HG03558 (cell line): ENCODE results near the gene TEF.
A peak's percentile ranks its signal among the peaks of the same experiment; 100 is the strongest.

Source experiments
- ATAC-seq: cut with Tn5 transposase; IDR thresholded peaks from one replicate; pipeline ENCODE4 v1.9.1; 2021; ENCODE audit warnings: moderate number of reproducible peaks; ENCODE audit not compliant: unreplicated experiment; ENCODE audit errors: extremely low read depth

Gene TEF

DNA sequence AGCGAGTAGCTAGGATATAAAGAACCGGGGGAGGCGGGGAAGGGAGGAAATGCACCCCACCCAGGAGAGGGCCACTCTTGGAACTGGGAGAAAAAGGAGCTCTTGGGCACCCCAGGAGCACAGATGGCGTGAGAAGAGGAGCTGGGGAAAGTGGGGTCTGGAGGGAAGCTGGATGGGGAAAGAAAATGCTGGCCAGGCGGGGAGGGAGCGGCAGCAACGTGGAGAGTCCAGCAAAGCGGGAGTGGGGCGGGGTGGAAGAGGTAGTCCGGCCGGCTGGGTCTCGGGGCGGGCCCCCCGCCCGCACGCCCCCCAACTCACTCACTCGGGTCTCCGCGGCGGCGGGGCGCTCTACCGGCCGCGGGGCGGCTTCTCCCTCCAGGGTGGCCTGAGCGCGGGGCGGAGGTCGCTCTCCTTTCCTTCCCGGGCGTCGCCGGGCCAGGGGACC lies 64.3 kb downstream of the TEF start:
- no peak for ATAC-seq

DNA sequence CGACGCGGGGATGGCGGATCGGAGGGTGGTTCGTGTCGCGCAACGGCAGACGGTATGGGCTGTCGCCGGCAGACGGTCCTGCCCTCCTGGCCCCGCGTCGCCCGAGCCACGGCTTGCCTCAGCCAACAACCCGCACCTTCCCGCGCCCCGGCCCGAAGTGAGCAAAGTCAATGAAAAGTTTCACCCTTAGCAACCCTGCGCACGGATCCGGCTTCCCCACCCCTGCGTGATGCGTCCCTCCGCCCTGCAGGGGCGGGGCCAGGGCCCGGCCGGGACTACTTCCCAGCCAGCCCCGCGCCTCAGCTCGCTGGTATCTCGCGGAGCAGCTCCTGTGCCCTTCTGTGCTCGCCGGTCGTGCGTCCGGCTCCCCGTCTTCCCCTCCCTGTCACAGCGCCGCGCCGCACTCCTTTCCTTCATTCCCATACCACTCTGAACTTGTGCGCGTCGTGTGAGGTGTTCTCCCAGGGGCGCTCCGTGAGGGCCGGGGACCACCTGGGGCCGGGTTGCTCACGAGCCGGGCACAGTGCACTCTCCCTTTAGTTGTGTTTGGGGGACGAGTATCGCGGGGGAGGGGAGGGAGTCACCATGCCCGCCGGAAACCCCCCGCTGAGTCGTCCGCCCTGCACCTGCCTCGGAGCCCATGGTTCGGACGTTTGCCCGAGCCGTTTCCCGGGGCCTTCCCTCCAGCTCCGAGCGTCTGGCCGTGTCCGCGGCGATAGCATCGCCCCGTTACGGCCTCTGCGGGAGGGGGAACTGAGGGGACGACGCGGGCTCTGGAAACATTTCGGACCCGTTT lies 65.1 kb downstream of the TEF start, which contains the start of gene TOB2:
TSS of gene TOB2 (minus strand) at position 163 of the 796 bp plus-strand sequence. CDS start 9,456 bp downstream, outside the sequence.
- peak; percentile 26 for ATAC-seq

DNA sequence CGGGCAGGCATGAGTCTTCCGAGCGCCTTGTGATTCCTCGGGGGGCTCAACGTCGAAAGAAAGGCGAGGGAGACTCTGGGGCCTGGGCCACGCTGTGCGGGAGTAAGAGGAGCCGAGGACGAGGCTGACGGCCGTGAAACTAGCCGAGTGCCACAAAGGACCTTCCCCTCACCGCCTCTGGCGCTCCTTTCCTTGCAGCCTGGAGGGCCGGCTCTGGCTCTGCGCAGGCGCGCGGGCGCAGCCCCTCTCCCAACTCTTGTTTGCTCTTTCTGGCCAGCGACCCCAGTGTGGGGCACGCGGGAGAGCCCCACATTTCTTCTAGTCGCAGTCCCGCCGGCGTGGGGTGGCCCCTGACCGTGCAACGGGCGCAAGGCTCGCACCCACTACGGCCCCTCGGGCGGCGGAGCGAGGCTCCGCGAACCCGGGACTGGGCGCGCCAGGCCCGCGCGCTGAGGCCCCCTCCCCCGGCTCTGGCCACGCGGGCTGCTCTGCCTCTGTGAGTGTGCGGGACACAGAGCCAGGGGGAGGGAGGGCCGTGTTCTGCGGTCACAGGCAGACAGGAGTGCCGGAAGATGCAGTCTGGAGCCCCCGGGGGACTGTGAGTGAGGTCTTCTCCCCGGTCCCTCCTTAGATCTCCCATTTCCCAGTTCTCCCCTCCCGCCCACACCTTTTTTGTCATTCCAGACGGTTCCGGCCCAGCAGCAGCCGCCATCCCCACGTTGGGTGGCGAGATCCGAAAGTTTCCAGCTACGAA lies 65.9 kb downstream of the TEF start:
- ATAC-seq, result no peak

DNA sequence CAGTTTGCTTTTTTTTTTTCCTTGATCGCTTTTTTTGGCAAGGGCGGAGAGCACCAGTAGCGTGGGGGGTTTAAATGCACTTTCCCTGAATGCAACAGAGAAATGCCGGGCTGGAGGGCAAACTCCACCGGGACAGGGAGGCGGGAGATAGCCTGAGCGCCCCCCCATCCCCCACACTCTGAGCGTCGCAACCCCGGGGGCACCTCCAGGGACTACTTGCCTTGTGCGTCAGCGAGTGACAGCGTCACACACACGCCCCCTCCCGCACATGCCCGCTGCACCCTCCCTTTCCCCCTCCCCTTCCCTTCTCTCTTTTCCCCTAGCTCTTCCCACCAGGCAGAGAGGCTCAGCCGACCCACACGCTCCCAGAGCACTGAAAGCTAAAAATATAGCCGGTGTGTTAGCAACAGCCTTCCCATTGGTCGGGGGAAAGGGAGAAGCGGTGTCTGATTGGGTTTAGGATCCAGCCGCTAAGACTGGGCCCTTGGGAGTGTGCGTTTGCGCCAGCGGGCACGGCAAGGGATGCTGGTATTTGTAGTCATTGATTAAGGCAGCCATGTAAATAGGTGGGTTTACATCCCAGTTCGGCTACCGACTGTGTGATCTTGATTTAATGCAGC lies 66.6 kb downstream of the TEF start:
- ATAC-seq, result peak; percentile 28
